Measurements from ENCODE around the gene ITGAL. TPM values are rescaled to one million over a fixed set of nuclear protein-coding genes. Genes with fewer than 3 reads are reported as not detected.
A peak's percentile ranks its signal among the peaks of the same experiment; 100 is the strongest.

ITGAL gene
- total and polyA plus RNA-seq, 2 of the 13 experiments (the other 11 are each of a cell fraction or from before 2014, with no cell fraction given): 0.86 to 1.2 TPM

DNA sequence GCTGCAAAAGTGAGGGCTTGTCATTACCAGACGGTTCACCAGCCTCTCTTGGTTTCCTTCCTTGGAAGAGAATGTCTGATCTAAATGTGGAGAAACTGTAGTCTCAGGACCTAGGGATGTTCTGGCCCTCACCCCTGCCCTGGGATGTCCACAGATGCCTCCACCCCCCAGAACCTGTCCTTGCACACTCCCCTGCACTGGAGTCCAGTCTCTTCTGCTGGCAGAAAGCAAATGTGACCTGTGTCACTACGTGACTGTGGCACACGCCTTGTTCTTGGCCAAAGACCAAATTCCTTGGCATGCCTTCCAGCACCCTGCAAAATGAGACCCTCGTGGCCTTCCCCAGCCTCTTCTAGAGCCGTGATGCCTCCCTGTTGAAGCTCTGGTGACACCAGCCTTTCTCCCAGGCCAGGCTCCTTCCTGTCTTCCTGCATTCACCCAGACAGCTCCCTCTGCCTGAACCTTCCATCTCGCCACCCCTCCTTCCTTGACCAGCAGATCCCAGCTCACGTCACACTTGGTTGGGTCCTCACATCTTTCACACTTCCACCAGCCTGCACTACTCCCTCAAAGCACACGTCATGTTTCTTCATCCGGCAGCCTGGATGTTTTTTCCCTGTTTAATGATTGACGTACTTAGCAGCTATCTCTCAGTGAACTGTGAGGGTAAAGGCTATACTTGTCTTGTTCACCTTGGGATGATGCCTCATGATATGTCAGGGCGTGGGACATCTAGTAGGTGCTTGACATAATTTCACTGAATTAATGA, 49.5 kb downstream of the ITGAL start (continued):
- TF ChIP-seq, protein P1, sequence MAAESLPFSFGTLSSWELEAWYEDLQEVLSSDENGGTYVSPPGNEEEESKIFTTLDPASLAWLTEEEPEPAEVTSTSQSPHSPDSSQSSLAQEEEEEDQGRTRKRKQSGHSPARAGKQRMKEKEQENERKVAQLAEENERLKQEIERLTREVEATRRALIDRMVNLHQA (CRISPR knock-in tag; IDR thresholded peaks at IDR 0.05): no peak
- TF ChIP-seq ZNF7 (CRISPR knock-in tag; IDR thresholded peaks at IDR 0.05) (no peak), NFYC (CRISPR knock-in tag; IDR thresholded peaks at IDR 0.05) (no peak), ZNF441 (CRISPR knock-in tag; IDR thresholded peaks at IDR 0.05; ENCODE audit: borderline replicate concordance) (peak; percentile 69; the same call in 1 of the 2 replicates), ZNF773 (CRISPR knock-in tag; IDR thresholded peaks at IDR 0.05; ENCODE audit: borderline replicate concordance) (no peak), ZNF382 (CRISPR knock-in tag; IDR thresholded peaks at IDR 0.05; ENCODE audit: borderline replicate concordance) (no peak), XBP1 (CRISPR knock-in tag; IDR thresholded peaks at IDR 0.05) (no peak), PCBP2 (optimal IDR thresholded peaks at IDR 0.05; ENCODE audit: low read depth, low read length, poor library complexity, severe bottlenecking) (no peak), ZNF496 (CRISPR knock-in tag; IDR thresholded peaks at IDR 0.05; ENCODE audit: insufficient replicate concordance) (no peak), ZNF672 (CRISPR knock-in tag; IDR thresholded peaks at IDR 0.05) (no peak), ZNF569 (CRISPR knock-in tag; IDR thresholded peaks at IDR 0.05; ENCODE audit: borderline replicate concordance) (no peak)
- TF ChIP-seq, protein P2, sequence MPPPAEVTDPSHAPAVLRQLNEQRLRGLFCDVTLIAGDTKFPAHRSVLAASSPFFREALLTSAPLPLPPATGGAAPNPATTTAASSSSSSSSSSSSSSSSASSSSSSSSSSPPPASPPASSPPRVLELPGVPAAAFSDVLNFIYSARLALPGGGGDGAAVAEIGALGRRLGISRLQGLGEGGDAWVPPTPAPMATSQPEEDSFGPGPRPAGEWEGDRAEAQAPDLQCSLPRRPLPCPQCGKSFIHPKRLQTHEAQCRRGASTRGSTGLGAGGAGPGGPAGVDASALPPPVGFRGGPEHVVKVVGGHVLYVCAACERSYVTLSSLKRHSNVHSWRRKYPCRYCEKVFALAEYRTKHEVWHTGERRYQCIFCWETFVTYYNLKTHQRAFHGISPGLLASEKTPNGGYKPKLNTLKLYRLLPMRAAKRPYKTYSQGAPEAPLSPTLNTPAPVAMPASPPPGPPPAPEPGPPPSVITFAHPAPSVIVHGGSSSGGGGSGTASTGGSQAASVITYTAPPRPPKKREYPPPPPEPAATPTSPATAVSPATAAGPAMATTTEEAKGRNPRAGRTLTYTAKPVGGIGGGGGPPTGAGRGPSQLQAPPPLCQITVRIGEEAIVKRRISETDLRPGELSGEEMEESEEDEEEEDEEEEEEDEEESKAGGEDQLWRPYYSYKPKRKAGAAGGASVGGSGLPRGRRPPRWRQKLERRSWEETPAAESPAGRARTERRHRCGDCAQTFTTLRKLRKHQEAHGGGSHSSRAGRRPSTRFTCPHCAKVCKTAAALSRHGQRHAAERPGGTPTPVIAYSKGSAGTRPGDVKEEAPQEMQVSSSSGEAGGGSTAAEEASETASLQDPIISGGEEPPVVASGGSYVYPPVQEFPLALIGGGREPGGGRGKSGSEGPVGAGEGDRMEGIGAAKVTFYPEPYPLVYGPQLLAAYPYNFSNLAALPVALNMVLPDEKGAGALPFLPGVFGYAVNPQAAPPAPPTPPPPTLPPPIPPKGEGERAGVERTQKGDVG (CRISPR knock-in tag; IDR thresholded peaks at IDR 0.05; ENCODE audit: borderline replicate concordance): no peak
- TF ChIP-seq, protein P3, sequence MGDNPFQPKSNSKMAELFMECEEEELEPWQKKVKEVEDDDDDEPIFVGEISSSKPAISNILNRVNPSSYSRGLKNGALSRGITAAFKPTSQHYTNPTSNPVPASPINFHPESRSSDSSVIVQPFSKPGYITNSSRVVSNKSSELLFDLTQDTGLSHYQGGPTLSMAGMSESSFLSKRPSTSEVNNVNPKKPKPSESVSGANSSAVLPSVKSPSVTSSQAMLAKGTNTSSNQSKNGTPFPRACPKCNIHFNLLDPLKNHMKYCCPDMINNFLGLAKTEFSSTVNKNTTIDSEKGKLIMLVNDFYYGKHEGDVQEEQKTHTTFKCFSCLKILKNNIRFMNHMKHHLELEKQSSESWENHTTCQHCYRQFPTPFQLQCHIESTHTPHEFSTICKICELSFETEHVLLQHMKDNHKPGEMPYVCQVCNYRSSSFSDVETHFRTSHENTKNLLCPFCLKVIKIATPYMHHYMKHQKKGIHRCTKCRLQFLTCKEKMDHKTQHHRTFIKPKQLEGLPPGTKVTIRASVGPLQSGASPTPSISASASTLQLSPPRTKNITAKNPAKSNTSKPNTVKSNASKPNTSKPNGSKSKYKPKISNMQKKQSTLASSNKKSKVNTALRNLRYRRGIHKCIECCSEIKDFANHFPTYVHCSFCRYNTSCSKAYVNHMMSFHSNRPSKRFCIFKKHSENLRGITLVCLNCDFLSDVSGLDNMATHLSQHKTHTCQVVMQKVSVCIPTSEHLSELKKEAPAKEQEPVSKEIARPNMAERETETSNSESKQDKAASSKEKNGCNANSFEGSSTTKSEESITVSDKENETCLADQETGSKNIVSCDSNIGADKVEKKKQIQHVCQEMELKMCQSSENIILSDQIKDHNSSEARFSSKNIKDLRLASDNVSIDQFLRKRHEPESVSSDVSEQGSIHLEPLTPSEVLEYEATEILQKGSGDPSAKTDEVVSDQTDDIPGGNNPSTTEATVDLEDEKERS (CRISPR knock-in tag; IDR thresholded peaks at IDR 0.05): no peak
- TF ChIP-seq, protein P4, sequence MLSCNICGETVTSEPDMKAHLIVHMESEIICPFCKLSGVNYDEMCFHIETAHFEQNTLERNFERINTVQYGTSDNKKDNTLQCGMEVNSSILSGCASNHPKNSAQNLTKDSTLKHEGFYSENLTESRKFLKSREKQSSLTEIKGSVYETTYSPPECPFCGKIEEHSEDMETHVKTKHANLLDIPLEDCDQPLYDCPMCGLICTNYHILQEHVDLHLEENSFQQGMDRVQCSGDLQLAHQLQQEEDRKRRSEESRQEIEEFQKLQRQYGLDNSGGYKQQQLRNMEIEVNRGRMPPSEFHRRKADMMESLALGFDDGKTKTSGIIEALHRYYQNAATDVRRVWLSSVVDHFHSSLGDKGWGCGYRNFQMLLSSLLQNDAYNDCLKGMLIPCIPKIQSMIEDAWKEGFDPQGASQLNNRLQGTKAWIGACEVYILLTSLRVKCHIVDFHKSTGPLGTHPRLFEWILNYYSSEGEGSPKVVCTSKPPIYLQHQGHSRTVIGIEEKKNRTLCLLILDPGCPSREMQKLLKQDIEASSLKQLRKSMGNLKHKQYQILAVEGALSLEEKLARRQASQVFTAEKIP (CRISPR knock-in tag; IDR thresholded peaks at IDR 0.05; ENCODE audit: borderline replicate concordance): no peak
- TF ChIP-seq, protein P5, sequence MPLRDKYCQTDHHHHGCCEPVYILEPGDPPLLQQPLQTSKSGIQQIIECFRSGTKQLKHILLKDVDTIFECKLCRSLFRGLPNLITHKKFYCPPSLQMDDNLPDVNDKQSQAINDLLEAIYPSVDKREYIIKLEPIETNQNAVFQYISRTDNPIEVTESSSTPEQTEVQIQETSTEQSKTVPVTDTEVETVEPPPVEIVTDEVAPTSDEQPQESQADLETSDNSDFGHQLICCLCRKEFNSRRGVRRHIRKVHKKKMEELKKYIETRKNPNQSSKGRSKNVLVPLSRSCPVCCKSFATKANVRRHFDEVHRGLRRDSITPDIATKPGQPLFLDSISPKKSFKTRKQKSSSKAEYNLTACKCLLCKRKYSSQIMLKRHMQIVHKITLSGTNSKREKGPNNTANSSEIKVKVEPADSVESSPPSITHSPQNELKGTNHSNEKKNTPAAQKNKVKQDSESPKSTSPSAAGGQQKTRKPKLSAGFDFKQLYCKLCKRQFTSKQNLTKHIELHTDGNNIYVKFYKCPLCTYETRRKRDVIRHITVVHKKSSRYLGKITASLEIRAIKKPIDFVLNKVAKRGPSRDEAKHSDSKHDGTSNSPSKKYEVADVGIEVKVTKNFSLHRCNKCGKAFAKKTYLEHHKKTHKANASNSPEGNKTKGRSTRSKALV (CRISPR knock-in tag; IDR thresholded peaks at IDR 0.05): no peak; the same call in 1 of the 2 replicates
- TF ChIP-seq, protein P6, sequence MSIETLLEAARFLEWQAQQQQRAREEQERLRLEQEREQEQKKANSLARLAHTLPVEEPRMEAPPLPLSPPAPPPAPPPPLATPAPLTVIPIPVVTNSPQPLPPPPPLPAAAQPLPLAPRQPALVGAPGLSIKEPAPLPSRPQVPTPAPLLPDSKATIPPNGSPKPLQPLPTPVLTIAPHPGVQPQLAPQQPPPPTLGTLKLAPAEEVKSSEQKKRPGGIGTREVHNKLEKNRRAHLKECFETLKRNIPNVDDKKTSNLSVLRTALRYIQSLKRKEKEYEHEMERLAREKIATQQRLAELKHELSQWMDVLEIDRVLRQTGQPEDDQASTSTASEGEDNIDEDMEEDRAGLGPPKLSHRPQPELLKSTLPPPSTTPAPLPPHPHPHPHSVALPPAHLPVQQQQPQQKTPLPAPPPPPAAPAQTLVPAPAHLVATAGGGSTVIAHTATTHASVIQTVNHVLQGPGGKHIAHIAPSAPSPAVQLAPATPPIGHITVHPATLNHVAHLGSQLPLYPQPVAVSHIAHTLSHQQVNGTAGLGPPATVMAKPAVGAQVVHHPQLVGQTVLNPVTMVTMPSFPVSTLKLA (IDR thresholded peaks at IDR 0.05): no peak
